GM23338 (cell line): ENCODE measurements around the gene OSBPL1A. TPM values are rescaled to one million over a fixed set of nuclear protein-coding genes. Genes with fewer than 3 reads are reported as not detected.

Experiments used
- ATAC-seq: fragments of 200-7000 bp; cut with Tn5 transposase; 3 replicates; pipeline ENCODE4 v1.9.1; 2020
- DNase-seq: peaks from one replicate; pipeline ENCODE4 v3.0.0-alpha.2; 2015; ENCODE audit warnings: low spot score
- H2AFZ ChIP-seq: fragments of 200-600 bp; sonication (generic); 2 replicates; pipeline ENCODE4 v1.8.0; 2016; ENCODE audit warnings: antibody characterized with exemption, mild to moderate bottlenecking, moderate library complexity
- H3F3A ChIP-seq: fragments of 200-600 bp; sonication (generic); replicated peaks from 2 replicates; pipeline ENCODE4 v1.8.0; 2017; ENCODE audit warnings: antibody characterized with exemption, mixed run types, low read depth
- H3K27ac ChIP-seq: fragments of 200-600 bp; sonication (generic); 2 replicates; pipeline ENCODE4 v1.6.1; 2016; ENCODE audit warnings: low read depth
- H3K27me3 ChIP-seq: fragments of 200-600 bp; sonication (generic); 2 replicates; pipeline ENCODE4 v1.8.0; 2016; ENCODE audit warnings: mild to moderate bottlenecking, mixed run types, moderate library complexity; ENCODE audit not compliant: insufficient read depth
- H3K36me3 ChIP-seq: fragments of 200-600 bp; sonication (generic); 2 replicates; pipeline ENCODE4 v1.8.0; 2016; ENCODE audit warnings: mild to moderate bottlenecking; ENCODE audit not compliant: insufficient read depth
- H3K4me1 ChIP-seq: fragments of 200-600 bp; sonication (generic); 2 replicates; pipeline ENCODE4 v1.8.0; 2016; ENCODE audit warnings: mild to moderate bottlenecking, moderate library complexity; ENCODE audit not compliant: insufficient read depth
- H3K4me2 ChIP-seq: fragments of 200-600 bp; sonication (generic); 2 replicates; pipeline ENCODE4 v1.7.1; 2017; ENCODE audit warnings: mixed run types
- H3K4me3 ChIP-seq: fragments of 200-600 bp; sonication (generic); 2 replicates; pipeline ENCODE4 v1.6.1; 2016; ENCODE audit warnings: mixed run types
- H3K79me2 ChIP-seq: fragments of 200-600 bp; sonication (generic); replicated peaks from 2 replicates; pipeline ENCODE4 v1.8.0; 2017; ENCODE audit warnings: mild to moderate bottlenecking; ENCODE audit not compliant: insufficient read depth
- H3K9me2 ChIP-seq: fragments of 200-600 bp; sonication (generic); 2 replicates; pipeline ENCODE4 v1.8.0; 2017; ENCODE audit not compliant: insufficient read depth
- H4K20me1 ChIP-seq: fragments of 200-600 bp; sonication (generic); replicated peaks from 2 replicates; pipeline ENCODE4 v1.8.0; 2017; ENCODE audit warnings: mild to moderate bottlenecking; ENCODE audit not compliant: insufficient read depth
- H3K27ac Mint-ChIP-seq: 2 replicates; pipeline ENCODE4 v1.8.0; 2020; ENCODE audit warnings: inconsistent platforms, mild to moderate bottlenecking, moderate library complexity, mixed read lengths
- H3K27me3 Mint-ChIP-seq: 3 replicates; pipeline ENCODE4 v1.8.0; 2022; ENCODE audit warnings: low read depth, mild to moderate bottlenecking, moderate library complexity, mixed read lengths, inconsistent platforms; ENCODE audit not compliant: insufficient read depth, poor library complexity
- H3K36me3 Mint-ChIP-seq: 3 replicates; pipeline ENCODE4 v1.8.0; 2021; ENCODE audit warnings: low read depth, mild to moderate bottlenecking, inconsistent platforms, moderate library complexity, mixed read lengths
- H3K4me1 Mint-ChIP-seq: 3 replicates; pipeline ENCODE4 v1.8.0; 2020; ENCODE audit warnings: mild to moderate bottlenecking, inconsistent platforms, mixed read lengths
- H3K4me3 Mint-ChIP-seq: 3 replicates; pipeline ENCODE4 v1.8.0; 2021; ENCODE audit warnings: moderate library complexity, mild to moderate bottlenecking, inconsistent platforms, mixed read lengths
- H3K9me3 Mint-ChIP-seq: 3 replicates; pipeline ENCODE4 v1.8.0; 2020; ENCODE audit warnings: moderate library complexity, mild to moderate bottlenecking, inconsistent platforms, mixed read lengths
- CREB1 ChIP-seq: fragments of 250-450 bp; sonication (Bioruptor Pico); IDR thresholded peaks from 2 replicates; pipeline ENCODE4 v1.5.0; 2020; ENCODE audit warnings: low read depth, mild to moderate bottlenecking, moderate library complexity
- EZH2 ChIP-seq: fragments of 200-600 bp; sonication (generic); IDR thresholded peaks from one replicate; pipeline ENCODE4 v1.8.0; 2017; ENCODE audit warnings: antibody characterized with exemption, mild to moderate bottlenecking, low read depth; ENCODE audit not compliant: unreplicated experiment
- EZH2phosphoT487 ChIP-seq: fragments of 200-600 bp; sonication (generic); IDR thresholded peaks from one replicate; pipeline ENCODE4 v1.8.1; 2018; ENCODE audit warnings: antibody characterized with exemption; ENCODE audit not compliant: unreplicated experiment
- JUNB ChIP-seq: IDR thresholded peaks from one replicate; pipeline ENCODE4 v1.6.1; 2016; ENCODE audit warnings: antibody characterized with exemption; ENCODE audit not compliant: unreplicated experiment
- NANOG ChIP-seq: IDR thresholded peaks from 2 replicates; pipeline ENCODE4 v1.6.1; 2016; ENCODE audit warnings: antibody characterized with exemption, borderline replicate concordance
- STAT1 ChIP-seq: IDR thresholded peaks from one replicate; pipeline ENCODE4 v1.6.1; 2016; ENCODE audit warnings: antibody characterized with exemption; ENCODE audit not compliant: unreplicated experiment
- ZNF114 ChIP-seq: fragments of 250-450 bp; sonication (Bioruptor Pico); IDR thresholded peaks from 2 replicates; pipeline ENCODE4 v1.5.0; 2020; ENCODE audit warnings: mild to moderate bottlenecking, moderate library complexity
- ZNF331 ChIP-seq: fragments of 250-450 bp; sonication (Bioruptor Pico); IDR thresholded peaks from 2 replicates; pipeline ENCODE4 v1.5.0; 2020; ENCODE audit warnings: low read depth, mild to moderate bottlenecking, moderate library complexity
- polyA plus RNA-seq: library from polyadenylated mRNA; unstranded; fragments of >200 nt; fragmentation: Nextera tagmentation; extraction: Ambion mirVana; gene quantifications from 2 replicates; pipeline ENCODE4 v1.2.1, GENCODE V29; 2016
- total RNA-seq: library from RNA; depleted of rRNA; stranded (reverse); fragments of >200 nt; shearing (Covaris generic); gene quantifications from 2 replicates; pipeline ENCODE4 v1.2.3, GENCODE V29; 2014
- TF ChIP-seq, protein P1 (sequence below): fragments of 250-450 bp; sonication (Bioruptor Pico); IDR thresholded peaks from 2 replicates; pipeline ENCODE4 v1.5.0; 2020; ENCODE audit warnings: mild to moderate bottlenecking, moderate library complexity
- TF ChIP-seq, protein P2 (sequence below): IDR thresholded peaks from 2 replicates; pipeline ENCODE4 v1.6.1; 2016; ENCODE audit warnings: antibody characterized with exemption
- TF ChIP-seq, protein P3 (sequence below), 2 experiments: fragments of 200-600 bp in 1 of 2; sonication (generic) in 1 of 2; conservative IDR thresholded peaks; 2 replicates each; pipeline versions ENCODE4 v1.5.1 to v1.6.1; 2016 to 2017; ENCODE audit warnings: antibody characterized with exemption in 2 of 2, low read depth in 2 of 2, mild to moderate bottlenecking in 2 of 2, moderate library complexity in 1 of 2

The OSBPL1A gene
- total and polyA plus RNA-seq, 2 experiments from 2014 or later, result 55.6 to 71.4 TPM

DNA sequence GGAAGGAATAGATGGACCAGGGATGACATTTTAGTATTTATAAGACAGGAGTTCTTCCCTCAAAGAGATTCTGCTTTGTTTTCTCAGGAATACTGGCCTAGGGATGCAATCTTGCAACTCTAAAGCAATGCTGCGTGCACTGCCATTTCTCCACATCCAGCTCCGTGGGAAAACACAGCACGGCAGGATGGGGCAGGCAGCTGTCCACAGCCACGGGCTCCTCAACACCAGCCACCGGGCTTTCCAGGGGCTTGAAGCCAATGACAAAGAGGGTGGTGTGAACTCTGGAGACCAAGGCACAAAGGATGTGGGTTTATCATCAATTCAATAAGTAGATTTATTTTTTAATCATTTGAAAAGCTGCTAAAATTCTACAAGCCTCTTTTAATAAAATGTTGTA is 209.5 kb downstream of the OSBPL1A start (continued):
- TF ChIP-seq, protein P1, sequence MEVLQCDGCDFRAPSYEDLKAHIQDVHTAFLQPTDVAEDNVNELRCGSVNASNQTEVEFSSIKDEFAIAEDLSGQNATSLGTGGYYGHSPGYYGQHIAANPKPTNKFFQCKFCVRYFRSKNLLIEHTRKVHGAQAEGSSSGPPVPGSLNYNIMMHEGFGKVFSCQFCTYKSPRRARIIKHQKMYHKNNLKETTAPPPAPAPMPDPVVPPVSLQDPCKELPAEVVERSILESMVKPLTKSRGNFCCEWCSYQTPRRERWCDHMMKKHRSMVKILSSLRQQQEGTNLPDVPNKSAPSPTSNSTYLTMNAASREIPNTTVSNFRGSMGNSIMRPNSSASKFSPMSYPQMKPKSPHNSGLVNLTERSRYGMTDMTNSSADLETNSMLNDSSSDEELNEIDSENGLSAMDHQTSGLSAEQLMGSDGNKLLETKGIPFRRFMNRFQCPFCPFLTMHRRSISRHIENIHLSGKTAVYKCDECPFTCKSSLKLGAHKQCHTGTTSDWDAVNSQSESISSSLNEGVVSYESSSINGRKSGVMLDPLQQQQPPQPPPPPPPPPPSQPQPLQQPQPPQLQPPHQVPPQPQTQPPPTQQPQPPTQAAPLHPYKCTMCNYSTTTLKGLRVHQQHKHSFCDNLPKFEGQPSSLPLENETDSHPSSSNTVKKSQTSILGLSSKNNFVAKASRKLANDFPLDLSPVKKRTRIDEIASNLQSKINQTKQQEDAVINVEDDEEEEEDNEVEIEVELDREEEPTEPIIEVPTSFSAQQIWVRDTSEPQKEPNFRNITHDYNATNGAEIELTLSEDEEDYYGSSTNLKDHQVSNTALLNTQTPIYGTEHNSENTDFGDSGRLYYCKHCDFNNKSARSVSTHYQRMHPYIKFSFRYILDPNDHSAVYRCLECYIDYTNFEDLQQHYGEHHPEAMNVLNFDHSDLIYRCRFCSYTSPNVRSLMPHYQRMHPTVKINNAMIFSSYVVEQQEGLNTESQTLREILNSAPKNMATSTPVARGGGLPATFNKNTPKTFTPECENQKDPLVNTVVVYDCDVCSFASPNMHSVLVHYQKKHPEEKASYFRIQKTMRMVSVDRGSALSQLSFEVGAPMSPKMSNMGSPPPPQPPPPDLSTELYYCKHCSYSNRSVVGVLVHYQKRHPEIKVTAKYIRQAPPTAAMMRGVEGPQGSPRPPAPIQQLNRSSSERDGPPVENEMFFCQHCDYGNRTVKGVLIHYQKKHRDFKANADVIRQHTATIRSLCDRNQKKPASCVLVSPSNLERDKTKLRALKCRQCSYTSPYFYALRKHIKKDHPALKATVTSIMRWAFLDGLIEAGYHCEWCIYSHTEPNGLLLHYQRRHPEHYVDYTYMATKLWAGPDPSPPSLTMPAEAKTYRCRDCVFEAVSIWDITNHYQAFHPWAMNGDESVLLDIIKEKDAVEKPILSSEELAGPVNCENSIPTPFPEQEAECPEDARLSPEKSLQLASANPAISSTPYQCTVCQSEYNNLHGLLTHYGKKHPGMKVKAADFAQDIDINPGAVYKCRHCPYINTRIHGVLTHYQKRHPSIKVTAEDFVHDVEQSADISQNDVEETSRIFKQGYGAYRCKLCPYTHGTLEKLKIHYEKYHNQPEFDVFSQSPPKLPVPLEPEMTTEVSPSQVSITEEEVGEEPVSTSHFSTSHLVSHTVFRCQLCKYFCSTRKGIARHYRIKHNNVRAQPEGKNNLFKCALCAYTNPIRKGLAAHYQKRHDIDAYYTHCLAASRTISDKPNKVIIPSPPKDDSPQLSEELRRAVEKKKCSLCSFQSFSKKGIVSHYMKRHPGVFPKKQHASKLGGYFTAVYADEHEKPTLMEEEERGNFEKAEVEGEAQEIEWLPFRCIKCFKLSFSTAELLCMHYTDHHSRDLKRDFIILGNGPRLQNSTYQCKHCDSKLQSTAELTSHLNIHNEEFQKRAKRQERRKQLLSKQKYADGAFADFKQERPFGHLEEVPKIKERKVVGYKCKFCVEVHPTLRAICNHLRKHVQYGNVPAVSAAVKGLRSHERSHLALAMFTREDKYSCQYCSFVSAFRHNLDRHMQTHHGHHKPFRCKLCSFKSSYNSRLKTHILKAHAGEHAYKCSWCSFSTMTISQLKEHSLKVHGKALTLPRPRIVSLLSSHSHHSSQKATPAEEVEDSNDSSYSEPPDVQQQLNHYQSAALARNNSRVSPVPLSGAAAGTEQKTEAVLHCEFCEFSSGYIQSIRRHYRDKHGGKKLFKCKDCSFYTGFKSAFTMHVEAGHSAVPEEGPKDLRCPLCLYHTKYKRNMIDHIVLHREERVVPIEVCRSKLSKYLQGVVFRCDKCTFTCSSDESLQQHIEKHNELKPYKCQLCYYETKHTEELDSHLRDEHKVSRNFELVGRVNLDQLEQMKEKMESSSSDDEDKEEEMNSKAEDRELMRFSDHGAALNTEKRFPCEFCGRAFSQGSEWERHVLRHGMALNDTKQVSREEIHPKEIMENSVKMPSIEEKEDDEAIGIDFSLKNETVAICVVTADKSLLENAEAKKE, result no peak
- no peak for TF ChIP-seq ZNF331 (CRISPR knock-in tag)
- no peak for TF ChIP-seq ZNF114
- TF ChIP-seq, protein P2, sequence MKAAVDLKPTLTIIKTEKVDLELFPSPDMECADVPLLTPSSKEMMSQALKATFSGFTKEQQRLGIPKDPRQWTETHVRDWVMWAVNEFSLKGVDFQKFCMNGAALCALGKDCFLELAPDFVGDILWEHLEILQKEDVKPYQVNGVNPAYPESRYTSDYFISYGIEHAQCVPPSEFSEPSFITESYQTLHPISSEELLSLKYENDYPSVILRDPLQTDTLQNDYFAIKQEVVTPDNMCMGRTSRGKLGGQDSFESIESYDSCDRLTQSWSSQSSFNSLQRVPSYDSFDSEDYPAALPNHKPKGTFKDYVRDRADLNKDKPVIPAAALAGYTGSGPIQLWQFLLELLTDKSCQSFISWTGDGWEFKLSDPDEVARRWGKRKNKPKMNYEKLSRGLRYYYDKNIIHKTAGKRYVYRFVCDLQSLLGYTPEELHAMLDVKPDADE, result no peak
- no peak for TF ChIP-seq NANOG
- TF ChIP-seq STAT1, result no peak

DNA sequence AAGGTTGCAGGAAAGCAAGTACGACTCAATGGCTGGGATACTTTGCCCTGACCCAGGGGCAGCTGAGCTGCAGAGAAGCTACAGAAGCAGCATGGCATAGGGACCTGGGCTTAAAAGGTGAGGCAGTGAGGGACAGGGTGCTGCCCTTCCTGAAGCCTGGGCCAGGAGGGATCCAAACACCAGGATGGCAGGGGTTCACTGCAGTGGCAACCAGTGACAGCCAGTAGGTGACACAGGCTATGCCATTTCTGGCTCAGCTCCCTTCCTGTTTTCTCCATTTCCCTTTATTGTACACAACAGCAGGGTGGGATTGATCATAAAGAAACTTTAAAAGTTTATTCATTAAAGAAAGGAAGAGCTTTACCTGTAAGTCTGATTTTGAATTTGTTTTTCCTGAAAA is 209.9 kb downstream of the OSBPL1A start:
- no peak overlapping the region for H3K27ac Mint-ChIP-seq
- H3K4me3 Mint-ChIP-seq, result no peak overlapping the region
- TF ChIP-seq ZNF114 (no peak), NANOG (no peak), ZNF331 (CRISPR knock-in tag) (no peak), EZH2 (no peak), EZH2phosphoT487 (no peak), JUNB (no peak), STAT1 (no peak), CREB1 (CRISPR knock-in tag) (no peak)
- TF ChIP-seq, protein P3, sequence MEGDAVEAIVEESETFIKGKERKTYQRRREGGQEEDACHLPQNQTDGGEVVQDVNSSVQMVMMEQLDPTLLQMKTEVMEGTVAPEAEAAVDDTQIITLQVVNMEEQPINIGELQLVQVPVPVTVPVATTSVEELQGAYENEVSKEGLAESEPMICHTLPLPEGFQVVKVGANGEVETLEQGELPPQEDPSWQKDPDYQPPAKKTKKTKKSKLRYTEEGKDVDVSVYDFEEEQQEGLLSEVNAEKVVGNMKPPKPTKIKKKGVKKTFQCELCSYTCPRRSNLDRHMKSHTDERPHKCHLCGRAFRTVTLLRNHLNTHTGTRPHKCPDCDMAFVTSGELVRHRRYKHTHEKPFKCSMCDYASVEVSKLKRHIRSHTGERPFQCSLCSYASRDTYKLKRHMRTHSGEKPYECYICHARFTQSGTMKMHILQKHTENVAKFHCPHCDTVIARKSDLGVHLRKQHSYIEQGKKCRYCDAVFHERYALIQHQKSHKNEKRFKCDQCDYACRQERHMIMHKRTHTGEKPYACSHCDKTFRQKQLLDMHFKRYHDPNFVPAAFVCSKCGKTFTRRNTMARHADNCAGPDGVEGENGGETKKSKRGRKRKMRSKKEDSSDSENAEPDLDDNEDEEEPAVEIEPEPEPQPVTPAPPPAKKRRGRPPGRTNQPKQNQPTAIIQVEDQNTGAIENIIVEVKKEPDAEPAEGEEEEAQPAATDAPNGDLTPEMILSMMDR (conservative IDR thresholded peaks at IDR 0.05; ENCODE audit: low read depth in 2 of 2), result no peak
- TF ChIP-seq, protein P2, result no peak

More for the DNA sequence above, 209.9 kb downstream of the OSBPL1A start:
- no peak overlapping the region for H3K4me3 ChIP-seq
- DNase-seq (no peak), ATAC-seq (no peak)
- H3K36me3 Mint-ChIP-seq, result no peaks in the 10 kb centered on the region; the same call in 2 of the 3 replicates
- H3K4me2 ChIP-seq, result no peak overlapping the region
- no peak overlapping the region for H3K27ac ChIP-seq
- no peaks in the 10 kb centered on the region for H3F3A ChIP-seq
- no peaks in the 10 kb centered on the region for H3K79me2 ChIP-seq
- no peak overlapping the region for H2AFZ ChIP-seq
- H3K9me3 Mint-ChIP-seq, result no peaks in the 10 kb centered on the region
- H3K27me3 Mint-ChIP-seq, result peaks cover 9% of the 10 kb centered on the region
- no peaks in the 10 kb centered on the region for H3K36me3 ChIP-seq
- H3K27me3 ChIP-seq, result no peaks in the 10 kb centered on the region
- H4K20me1 ChIP-seq, result no peaks in the 10 kb centered on the region; the same call in 1 of the 2 replicates
- peaks cover 3% of the 10 kb centered on the region; the same call in 1 of the 2 replicates for H3K4me1 ChIP-seq
- H3K4me1 Mint-ChIP-seq, result peaks cover 20% of the 10 kb centered on the region
- H3K9me2 ChIP-seq, result no peaks in the 10 kb centered on the region
